Kidney (tissue), 14 donors: Measurements from ENCODE around the gene EMB. TPM values are rescaled to one million over a fixed set of nuclear protein-coding genes. Genes with fewer than 3 reads are reported as not detected.
"Not testable (repeated sequence)": the region's sequence is repeated elsewhere in the genome, so short reads cannot be mapped to it uniquely, and the experiment has no call there.

Source experiments
- DNase-seq, 5 donors: peaks; one replicate each; pipeline ENCODE4 v3.0.0-alpha.2; 2013 to 2020
- FAIRE-seq: peaks from 2 replicates; lab custom pipeline; 2012; peaks lifted over from hg19 to GRCh38; lab: Jason Lieb, UNC
- H3K27ac ChIP-seq, 2 donors: one replicate each; pipeline ENCODE4 v1.7.0; 2013; ENCODE audit warnings: low read depth in 2 of 2, low read length in 2 of 2, inconsistent platforms in 1 of 2
- H3K27me3 ChIP-seq: one replicate; pipeline ENCODE4 v1.7.1; 2013; ENCODE audit warnings: low read length, inconsistent platforms; ENCODE audit not compliant: control insufficient read depth, insufficient read depth
- H3K36me3 ChIP-seq, 3 donors: one replicate each; pipeline versions ENCODE4 v1.7.0 to v1.7.1; 2013; ENCODE audit warnings: low read length in 3 of 3, control low read depth in 1 of 3, inconsistent platforms in 1 of 3; ENCODE audit not compliant: insufficient read depth in 3 of 3, control insufficient read depth in 2 of 3
- H3K4me1 ChIP-seq, 3 donors: one replicate each; pipeline versions ENCODE4 v1.7.0 to v1.7.1; 2013; ENCODE audit warnings: low read length in 3 of 3, inconsistent platforms in 1 of 3, low read depth in 1 of 3; ENCODE audit not compliant: control insufficient read depth in 2 of 3, insufficient read depth in 2 of 3
- H3K4me3 ChIP-seq, 3 donors: one replicate each; pipeline versions ENCODE4 v1.7.0 to v1.8.1; 2013; ENCODE audit warnings: low read length in 3 of 3, control low read depth in 1 of 3, inconsistent platforms in 1 of 3
- H3K9ac ChIP-seq, 3 donors: one replicate each; pipeline versions ENCODE4 v1.7.0 to v1.7.1; 2013; ENCODE audit warnings: low read length in 3 of 3, control low read depth in 1 of 3, inconsistent platforms in 1 of 3
- H3K9me3 ChIP-seq, 3 donors: one replicate each; pipeline versions ENCODE4 v1.7.0 to v1.7.1; 2013; ENCODE audit warnings: low read length in 3 of 3, control low read depth in 1 of 3, inconsistent platforms in 1 of 3; ENCODE audit not compliant: control insufficient read depth in 2 of 3, insufficient read depth in 1 of 3
- intact Hi-C: fragments of 100-400 bp; cut with DNase I; formaldehyde crosslinking; loops from one replicate; pipeline ENCODE4 v1.11.1; 2022
- polyA plus RNA-seq: library from polyadenylated mRNA; stranded (reverse); fragments of 350-450 nt; fragmentation: Illumina TruSeq; extraction: RNeasy Lipid Tissue Mini Kit (QIAGEN cat#74804); gene quantifications from one replicate; pipeline ENCODE4 v1.2.3, GENCODE V29; 2014; ENCODE audit warnings: low read depth, low replicate concordance; ENCODE audit not compliant: insufficient read depth
- total RNA-seq: library from RNA; stranded (reverse); fragmentation: NEBNext Ultra II Directional; extraction: Animal tissue kit (Norgen Biotek cat#: 25700); gene quantifications from one replicate; pipeline ENCODE4 v1.2.1, GENCODE V29; 2021
- TF ChIP-seq, protein P1 (sequence below): IDR thresholded peaks from 3 replicates; pipeline ENCODE4 v1.5.1; 2012; ENCODE audit warnings: mild to moderate bottlenecking, moderate library complexity, borderline replicate concordance; ENCODE audit not compliant: insufficient read depth; ENCODE audit errors: extremely low read depth
- donor health status: control.
- donor health status: control.
- donor health status: control.
- donor health status: control.
- donor health status: control.
- donor health status: DM: yes; HTN: yes; CAD: no.
- donor health status: Normal renal cell carcinoma (clear cell type).

The EMB gene
- total and polyA plus RNA-seq, 2 donors from 2014 or later = 2.2 to 25.0 TPM

DNA sequence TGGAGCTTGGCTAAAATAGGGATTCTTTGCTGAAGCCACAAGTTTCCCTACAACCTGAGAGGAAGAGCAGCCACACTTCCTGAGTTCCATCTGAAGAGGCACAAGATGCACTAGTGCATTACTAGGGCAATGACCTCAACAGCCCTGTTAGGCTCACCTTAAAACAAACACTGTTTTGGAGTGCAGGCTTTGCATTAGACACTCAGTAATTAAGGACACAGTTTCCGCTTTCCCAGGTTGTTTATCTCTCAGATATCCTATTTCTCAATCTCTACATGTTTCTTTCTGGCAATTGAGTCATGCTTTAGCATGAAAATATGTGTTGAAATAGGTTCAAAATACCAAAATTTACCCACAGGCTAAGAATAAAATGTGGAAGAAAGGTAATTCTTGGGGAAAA is 34.2 kb downstream of the EMB start:
- Histone ChIP-seq H3K4me3 (no peak overlapping the region), H3K27ac (no peak overlapping the region), H3K9me3 (no peaks in the 10 kb centered on the region), H3K36me3 (no peaks in the 10 kb centered on the region), H3K27me3 (no peaks in the 10 kb centered on the region), H3K9ac (no peak overlapping the region), H3K4me1 (no peaks in the 10 kb centered on the region)
- intact Hi-C loops = no loop called here
- FAIRE-seq (no peak), DNase-seq (peak in 2 of 5 donors; percentile 37 to 58)
- TF ChIP-seq, protein P1, sequence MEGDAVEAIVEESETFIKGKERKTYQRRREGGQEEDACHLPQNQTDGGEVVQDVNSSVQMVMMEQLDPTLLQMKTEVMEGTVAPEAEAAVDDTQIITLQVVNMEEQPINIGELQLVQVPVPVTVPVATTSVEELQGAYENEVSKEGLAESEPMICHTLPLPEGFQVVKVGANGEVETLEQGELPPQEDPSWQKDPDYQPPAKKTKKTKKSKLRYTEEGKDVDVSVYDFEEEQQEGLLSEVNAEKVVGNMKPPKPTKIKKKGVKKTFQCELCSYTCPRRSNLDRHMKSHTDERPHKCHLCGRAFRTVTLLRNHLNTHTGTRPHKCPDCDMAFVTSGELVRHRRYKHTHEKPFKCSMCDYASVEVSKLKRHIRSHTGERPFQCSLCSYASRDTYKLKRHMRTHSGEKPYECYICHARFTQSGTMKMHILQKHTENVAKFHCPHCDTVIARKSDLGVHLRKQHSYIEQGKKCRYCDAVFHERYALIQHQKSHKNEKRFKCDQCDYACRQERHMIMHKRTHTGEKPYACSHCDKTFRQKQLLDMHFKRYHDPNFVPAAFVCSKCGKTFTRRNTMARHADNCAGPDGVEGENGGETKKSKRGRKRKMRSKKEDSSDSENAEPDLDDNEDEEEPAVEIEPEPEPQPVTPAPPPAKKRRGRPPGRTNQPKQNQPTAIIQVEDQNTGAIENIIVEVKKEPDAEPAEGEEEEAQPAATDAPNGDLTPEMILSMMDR = no peak

DNA sequence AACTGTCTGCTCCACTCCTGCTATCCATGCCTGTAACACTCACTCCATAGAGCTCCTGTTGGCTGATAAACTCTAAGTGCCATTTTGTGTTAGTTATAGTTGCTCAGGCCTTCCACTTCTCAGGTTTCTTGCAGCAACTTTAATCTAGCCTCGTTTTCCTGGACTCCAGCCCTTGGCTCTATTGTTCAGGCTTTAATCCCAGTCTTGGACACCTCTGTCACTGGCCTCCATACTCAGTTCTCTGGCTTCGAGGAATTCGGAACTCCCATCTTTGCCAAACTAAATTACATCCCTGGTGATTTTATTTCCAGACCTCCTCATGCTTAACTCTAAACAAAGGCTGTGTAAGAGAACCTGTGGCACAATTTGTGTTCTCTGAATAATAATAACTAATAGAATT is 39.8 kb downstream of the EMB start:
- no peaks in the 10 kb centered on the region for H3K27me3 ChIP-seq
- H3K9ac ChIP-seq = no peak overlapping the region
- H3K9me3 ChIP-seq = no peaks in the 10 kb centered on the region
- no peaks in the 10 kb centered on the region for H3K4me1 ChIP-seq
- no peaks in the 10 kb centered on the region for H3K36me3 ChIP-seq
- intact Hi-C loops = no loop called here
- no peak overlapping the region for H3K27ac ChIP-seq
- H3K4me3 ChIP-seq = no peak overlapping the region
- FAIRE-seq = no peak
- DNase-seq = no peak
- TF ChIP-seq, protein P1 = no peak

DNA sequence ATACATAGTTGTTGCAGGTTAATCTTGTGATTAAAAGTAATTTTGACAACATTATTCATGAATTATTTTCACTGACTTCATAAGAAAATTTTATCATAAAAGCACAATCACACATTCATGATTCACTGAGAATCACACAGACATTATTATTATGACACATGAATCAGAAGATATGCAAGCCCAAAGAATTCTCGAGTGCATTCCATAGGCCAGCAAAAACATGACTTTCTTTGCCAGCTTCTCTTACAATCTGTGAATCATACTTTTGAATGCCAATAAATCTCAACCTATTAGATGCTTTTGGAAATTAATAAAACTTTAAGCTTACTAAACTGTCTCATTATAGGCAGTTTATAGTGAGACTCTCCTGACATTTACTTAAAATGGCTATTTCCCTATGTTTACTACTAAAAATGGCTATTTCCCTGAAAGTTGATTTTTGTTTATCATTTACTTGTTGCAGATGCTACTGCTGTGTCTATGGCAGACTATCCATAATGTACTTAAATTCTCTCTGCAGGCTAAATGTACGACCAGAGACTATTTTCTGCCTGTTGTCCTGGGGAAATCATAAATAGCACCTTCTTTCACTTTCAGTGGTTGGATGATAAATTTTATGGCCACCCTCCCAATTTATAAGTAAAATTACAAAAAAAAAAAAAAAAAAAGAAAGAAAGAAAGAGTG is 47.0 kb downstream of the EMB start:
- H3K4me3 ChIP-seq, FAIRE-seq, H3K9me3 ChIP-seq, H3K9ac ChIP-seq, H3K4me1 ChIP-seq, H3K27ac ChIP-seq, DNase-seq, H3K27me3 ChIP-seq, H3K36me3 ChIP-seq, intact Hi-C loops: not testable (repeated sequence)

DNA sequence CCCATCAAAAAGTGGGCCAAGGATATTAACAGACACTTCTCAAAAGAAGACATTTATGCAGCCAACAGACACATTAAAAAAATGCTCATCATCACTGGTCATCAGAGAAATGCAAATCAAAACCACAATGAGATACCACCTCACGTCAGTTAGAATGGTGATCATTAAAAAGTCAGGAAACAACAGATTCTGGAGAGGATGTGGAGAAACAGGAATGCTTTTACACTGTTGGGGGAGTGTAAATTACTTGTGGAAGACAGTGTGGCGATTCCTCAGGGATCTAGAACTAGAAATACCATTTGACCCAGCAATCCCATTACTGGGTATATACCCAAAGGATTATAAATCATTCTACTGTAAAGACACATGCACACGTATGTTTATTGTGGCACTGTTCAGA is 48.8 kb downstream of the EMB start:
- H3K27ac ChIP-seq, H3K36me3 ChIP-seq, FAIRE-seq, H3K27me3 ChIP-seq, DNase-seq, H3K4me3 ChIP-seq, H3K9me3 ChIP-seq, H3K4me1 ChIP-seq, H3K9ac ChIP-seq, intact Hi-C loops: not testable (repeated sequence)

DNA sequence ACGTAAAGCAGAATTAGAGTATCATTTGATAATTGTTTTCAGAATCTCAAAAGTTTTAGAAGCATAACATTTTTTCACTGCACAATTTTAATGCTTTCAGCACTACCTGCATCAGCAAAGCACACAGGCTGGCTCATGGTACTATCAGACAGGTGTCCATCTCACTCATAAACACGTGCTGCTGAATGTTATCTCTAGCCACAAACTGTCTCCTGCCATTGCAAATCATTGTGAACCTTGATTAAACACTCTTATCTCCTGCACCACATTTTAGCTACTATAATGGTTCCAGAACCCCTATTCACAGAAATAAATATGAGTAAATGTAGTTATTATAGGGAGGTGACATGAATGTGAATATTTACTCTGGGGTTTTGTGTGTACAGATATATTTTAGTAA is 56.7 kb downstream of the EMB start:
- H3K27ac ChIP-seq, H3K27me3 ChIP-seq, DNase-seq, H3K36me3 ChIP-seq, H3K4me1 ChIP-seq, intact Hi-C loops, H3K9me3 ChIP-seq, FAIRE-seq, H3K9ac ChIP-seq, H3K4me3 ChIP-seq: not testable (repeated sequence)

DNA sequence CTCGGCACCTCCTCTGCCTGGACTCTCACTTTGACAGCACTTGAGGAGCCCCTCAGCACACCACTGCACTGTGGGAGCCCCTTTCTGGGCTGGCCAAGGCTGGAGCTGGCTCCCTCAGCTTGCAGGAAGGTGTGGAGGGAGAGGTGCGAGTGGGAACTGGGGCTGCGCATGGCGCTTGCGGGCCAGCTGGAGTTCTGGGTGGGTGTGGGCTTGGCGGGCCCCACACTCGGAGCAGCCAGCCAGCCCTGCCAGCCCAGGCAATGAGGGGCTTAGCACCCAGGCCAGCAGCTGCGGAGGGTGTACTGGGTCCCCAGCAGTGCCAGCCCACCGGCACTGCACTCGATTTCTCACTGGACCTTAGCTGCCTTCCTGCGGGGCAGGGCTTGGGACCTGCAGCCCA is 64.4 kb downstream of the EMB start:
- DNase-seq, H3K9ac ChIP-seq, H3K36me3 ChIP-seq, H3K9me3 ChIP-seq, FAIRE-seq, H3K27me3 ChIP-seq, H3K4me3 ChIP-seq, H3K27ac ChIP-seq, H3K4me1 ChIP-seq, intact Hi-C loops: not testable (repeated sequence)

DNA sequence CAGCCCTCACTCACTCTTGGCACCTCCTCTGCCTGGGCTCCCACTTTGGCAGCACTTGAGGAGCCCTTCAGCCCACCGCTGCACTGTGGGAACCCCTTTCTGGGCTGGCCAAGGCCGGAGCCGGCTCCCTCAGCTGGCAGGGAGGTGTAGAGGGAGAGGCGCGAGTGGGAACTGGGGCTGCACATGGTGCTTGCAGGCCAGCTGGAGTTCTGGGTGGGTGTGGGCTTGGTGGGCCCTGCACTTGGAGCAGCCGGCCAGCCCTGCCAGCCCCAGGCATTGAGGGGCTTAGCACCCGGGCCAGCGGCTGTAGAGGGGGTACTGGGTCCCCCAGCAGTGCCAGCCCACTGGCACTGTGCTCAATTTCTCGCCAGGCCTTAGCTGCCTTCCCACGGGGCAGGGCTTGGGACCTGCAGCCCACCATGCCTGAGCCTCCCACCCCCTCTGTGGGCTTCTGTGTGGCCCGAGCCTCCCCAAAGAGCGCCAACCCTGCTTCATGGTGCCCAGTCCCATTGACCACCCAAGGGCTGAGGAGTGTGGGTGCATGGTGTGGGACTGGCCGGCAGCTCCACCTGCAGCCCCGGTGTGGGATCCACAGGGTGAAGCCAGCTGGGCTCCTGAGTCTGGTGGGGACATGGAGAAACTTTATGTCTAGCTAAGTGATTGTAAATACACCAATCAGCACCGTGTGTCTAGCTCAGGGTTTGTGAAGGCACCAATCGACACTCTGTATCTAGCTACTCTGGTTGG is 71.6 kb downstream of the EMB start:
- DNase-seq, FAIRE-seq, intact Hi-C loops: not testable (repeated sequence)

More for the DNA sequence above, 71.6 kb downstream of the EMB start:
- H3K27ac ChIP-seq, H3K4me3 ChIP-seq, H3K9ac ChIP-seq, H3K9me3 ChIP-seq, H3K4me1 ChIP-seq, H3K36me3 ChIP-seq, H3K27me3 ChIP-seq: not testable (repeated sequence)
